ENCODE data around the gene TBX2. TPM values are rescaled to one million over a fixed set of nuclear protein-coding genes. Genes with fewer than 3 reads are reported as not detected.
"Not testable (repeated sequence)": the region's sequence is repeated elsewhere in the genome, so short reads cannot be mapped to it uniquely, and the experiment has no call there.

TBX2 gene
- total RNA-seq, 4 donors from 2014 or later, result 2.3 to 31.4 (median 8.2) TPM

GRCh38 chr17:61447358-61447757 lies 47.7 kb downstream of the TBX2 start:
- no peaks in the 10 kb centered on the region for H3K9me3 ChIP-seq
- no peak for TF ChIP-seq POLR2A (IDR thresholded peaks at IDR 0.05)
- TF ChIP-seq, protein P1, sequence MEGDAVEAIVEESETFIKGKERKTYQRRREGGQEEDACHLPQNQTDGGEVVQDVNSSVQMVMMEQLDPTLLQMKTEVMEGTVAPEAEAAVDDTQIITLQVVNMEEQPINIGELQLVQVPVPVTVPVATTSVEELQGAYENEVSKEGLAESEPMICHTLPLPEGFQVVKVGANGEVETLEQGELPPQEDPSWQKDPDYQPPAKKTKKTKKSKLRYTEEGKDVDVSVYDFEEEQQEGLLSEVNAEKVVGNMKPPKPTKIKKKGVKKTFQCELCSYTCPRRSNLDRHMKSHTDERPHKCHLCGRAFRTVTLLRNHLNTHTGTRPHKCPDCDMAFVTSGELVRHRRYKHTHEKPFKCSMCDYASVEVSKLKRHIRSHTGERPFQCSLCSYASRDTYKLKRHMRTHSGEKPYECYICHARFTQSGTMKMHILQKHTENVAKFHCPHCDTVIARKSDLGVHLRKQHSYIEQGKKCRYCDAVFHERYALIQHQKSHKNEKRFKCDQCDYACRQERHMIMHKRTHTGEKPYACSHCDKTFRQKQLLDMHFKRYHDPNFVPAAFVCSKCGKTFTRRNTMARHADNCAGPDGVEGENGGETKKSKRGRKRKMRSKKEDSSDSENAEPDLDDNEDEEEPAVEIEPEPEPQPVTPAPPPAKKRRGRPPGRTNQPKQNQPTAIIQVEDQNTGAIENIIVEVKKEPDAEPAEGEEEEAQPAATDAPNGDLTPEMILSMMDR (IDR thresholded peaks at IDR 0.05), result no peak
- H3K4me1 ChIP-seq, result peaks cover 0 to 11% (median 4%) of the 10 kb centered on the region in 4 donors
- no peak overlapping the region for H3K4me3 ChIP-seq
- H3K27me3 ChIP-seq, result peaks cover 0 to 10% of the 10 kb centered on the region in 2 donors
- H3K36me3 ChIP-seq, result no peaks in the 10 kb centered on the region
- no peak for DNase-seq
- no peak overlapping the region for H3K27ac ChIP-seq

GRCh38 chr17:61448042-61448441 lies 48.4 kb downstream of the TBX2 start:
- Histone ChIP-seq H3K27ac (no peak overlapping the region), H3K4me1 (peaks cover 0 to 13% (median 6%) of the 10 kb centered on the region in 4 donors), H3K36me3 (no peaks in the 10 kb centered on the region), H3K27me3 (peaks cover 0 to 16% of the 10 kb centered on the region in 2 donors), H3K4me3 (no peak overlapping the region), H3K9me3 (no peaks in the 10 kb centered on the region)
- no peak for TF ChIP-seq POLR2A (IDR thresholded peaks at IDR 0.05)
- TF ChIP-seq, protein P1 (IDR thresholded peaks at IDR 0.05), result no peak
- no peak for DNase-seq

DNA sequence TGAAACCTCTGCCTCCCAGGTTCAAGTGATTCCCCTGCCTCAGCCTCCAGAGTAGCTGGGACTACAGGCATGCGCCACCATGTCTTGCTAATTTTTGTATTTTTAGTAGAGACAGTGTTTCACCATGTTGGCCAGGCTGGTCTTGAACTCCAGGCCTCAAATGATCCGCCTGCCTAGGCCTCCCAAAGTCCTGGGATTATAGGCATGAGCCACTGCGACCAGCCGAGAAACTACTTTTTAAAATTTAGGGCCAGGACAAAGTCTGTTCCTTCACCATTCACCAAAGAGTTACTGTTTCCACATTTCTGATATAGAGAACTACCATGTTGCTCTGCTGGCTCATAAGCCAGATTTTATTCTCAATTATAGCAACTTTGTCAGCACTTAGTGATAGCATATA lies 49.5 kb downstream of the TBX2 start:
- H3K4me3 ChIP-seq, H3K9me3 ChIP-seq, H3K36me3 ChIP-seq, DNase-seq, H3K27ac ChIP-seq: not testable (repeated sequence)
- Histone ChIP-seq H3K27me3 (peaks cover 0 to 19% of the 10 kb centered on the region in 2 donors), H3K4me1 (peaks cover 0 to 13% (median 6%) of the 10 kb centered on the region in 4 donors)

GRCh38 chr17:61449707-61450640 lies 50.3 kb downstream of the TBX2 start:
- Histone ChIP-seq H3K36me3 (no peaks in the 10 kb centered on the region), H3K4me1 (peaks cover 0 to 21% (median 6%) of the 10 kb centered on the region in 4 donors), H3K27ac (no peak overlapping the region), H3K9me3 (no peaks in the 10 kb centered on the region), H3K27me3 (peaks cover 0 to 27% of the 10 kb centered on the region in 2 donors), H3K4me3 (no peak overlapping the region)
- no peak for TF ChIP-seq POLR2A (IDR thresholded peaks at IDR 0.05)
- TF ChIP-seq, protein P1 (IDR thresholded peaks at IDR 0.05), result no peak
- DNase-seq, result no peak

DNA sequence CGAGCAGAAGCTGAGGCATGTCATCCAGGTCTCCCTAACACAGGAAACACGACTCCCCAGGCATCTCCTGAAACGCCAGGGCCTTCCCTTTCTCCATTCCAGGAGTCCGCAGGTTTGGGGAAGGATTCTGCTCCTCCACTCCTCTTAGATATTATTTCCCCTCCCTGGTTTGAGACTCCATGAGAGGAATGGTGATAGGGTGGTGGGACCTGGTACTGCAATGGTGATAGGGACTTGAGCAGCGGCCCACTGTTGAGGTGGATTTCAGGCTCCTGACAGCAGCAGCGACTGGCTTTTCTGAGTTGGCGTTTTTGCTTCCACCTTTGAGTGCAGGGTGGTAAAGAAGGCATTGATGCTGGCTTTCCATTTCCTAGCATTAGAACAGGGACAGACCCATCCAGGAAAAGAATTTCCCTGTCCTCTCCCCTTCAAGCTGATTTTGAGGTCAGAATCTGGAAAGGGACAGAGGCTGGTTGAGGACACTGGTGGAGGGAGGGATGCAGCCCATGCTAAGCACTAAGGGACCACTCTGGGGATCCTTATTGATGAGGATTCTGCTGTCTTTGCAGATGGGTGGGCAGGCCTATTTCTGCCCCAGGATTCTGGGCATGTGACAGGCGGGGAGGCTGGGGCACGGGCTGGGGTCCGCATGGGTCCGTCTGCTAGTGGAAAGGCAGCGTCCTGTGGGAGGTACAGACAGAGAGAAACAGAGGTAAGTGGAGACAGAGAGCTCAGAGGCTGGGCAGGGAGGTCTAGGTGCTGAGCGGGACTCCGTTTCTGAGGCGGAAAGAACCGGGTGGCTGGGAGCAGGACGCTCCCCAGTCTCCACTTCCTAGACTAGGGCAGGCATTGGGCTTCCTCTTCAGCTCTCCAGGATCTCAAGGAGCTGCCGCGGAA lies 51.2 kb downstream of the TBX2 start:
- no peak for DNase-seq
- no peaks in the 10 kb centered on the region for H3K36me3 ChIP-seq
- H3K27me3 ChIP-seq, result peaks cover 0 to 34% of the 10 kb centered on the region in 2 donors
- no peak for TF ChIP-seq POLR2A (IDR thresholded peaks at IDR 0.05)
- TF ChIP-seq, protein P1 (IDR thresholded peaks at IDR 0.05), result no peak
- no peak overlapping the region for H3K4me3 ChIP-seq
- H3K27ac ChIP-seq, result no peak overlapping the region
- H3K9me3 ChIP-seq, result no peaks in the 10 kb centered on the region
- peaks cover 0 to 21% (median 6%) of the 10 kb centered on the region in 4 donors for H3K4me1 ChIP-seq
